H1 (cell line): Measurements from ENCODE around the gene MEIOB. TPM values are rescaled to one million over a fixed set of nuclear protein-coding genes. Genes with fewer than 3 reads are reported as not detected.

Source experiments
- CBX5 ChIP-seq: fragments of 300-800, 300-1000 bp; sonication (generic); IDR thresholded peaks from 2 replicates; pipeline ENCODE4 v1.7.1; 2016; ENCODE audit warnings: antibody characterized with exemption, low read length, low read depth
- polyA plus RNA-seq, 7 experiments: library from polyadenylated mRNA; depleted of rRNA in 3 of 7; stranded (reverse) in 5 of 7; unstranded in 2 of 7; fragments of >200 nt in 5 of 7; fragments of 200-250 nt in 2 of 7; gene quantifications; 1 replicate in 5 of 7; 2 replicates in 1 of 7; 4 replicates in 1 of 7; pipeline versions ENCODE4 v1.2.1 to v1.2.3, GENCODE V29; 2011 to 2013; ENCODE audit warnings: missing spikeins in 2 of 7, mixed read lengths in 2 of 7
- total RNA-seq: library from RNA; stranded (reverse); fragmentation: NEBNext Ultra II Directional; extraction: Animal tissue kit (Norgen Biotek cat#: 25700); gene quantifications from 2 replicates; pipeline ENCODE4 v1.2.1, GENCODE V29; 2021

Gene MEIOB
- total and polyA plus RNA-seq, 2 of the 8 experiments (the other 6 are each of a cell fraction or from before 2014, with no cell fraction given): 0.63 to 1.1 TPM

DNA sequence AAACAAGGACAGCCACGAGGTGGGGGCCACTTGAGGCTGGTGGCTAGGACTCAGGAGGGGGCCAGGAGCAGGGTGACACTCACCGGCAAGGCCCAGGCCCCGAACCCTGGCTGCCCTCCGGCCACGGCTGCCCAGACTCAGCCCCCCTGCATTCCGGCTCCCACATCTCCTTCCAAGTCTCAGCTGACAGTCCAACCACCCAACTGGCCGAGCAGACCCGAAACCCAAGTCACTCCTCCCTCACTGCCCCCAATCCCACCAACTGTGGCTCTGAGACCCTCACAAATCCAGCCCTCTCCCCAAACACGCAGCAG lies 54.7 kb downstream of the MEIOB start (continued):
- TF ChIP-seq CBX5: no peak
- TF ChIP-seq, all 59 proteins: peak for 0
